GM18951 (cell line): Measurements from ENCODE around the gene ZNF615.
"Not testable (repeated sequence)": the region's sequence is repeated elsewhere in the genome, so short reads cannot be mapped to it uniquely, and the experiment has no call there.

ENCODE experiments used
- POLR2A ChIP-seq: IDR thresholded peaks from 4 replicates; pipeline ENCODE4 v1.6.1; 2011; ENCODE audit warnings: mild to moderate bottlenecking; ENCODE audit not compliant: insufficient read length, insufficient read depth; ENCODE audit errors: extremely low read depth
- in situ Hi-C: fragments of 300-500 bp; cut with MboI; formaldehyde crosslinking; loops from one replicate; pipeline ENCODE4 v1.12.0; 2022; ENCODE audit warnings: low sequenced_read_pairs, mixed read lengths, inconsistent platforms; ENCODE audit not compliant: unreplicated experiment

Gene ZNF615

DNA sequence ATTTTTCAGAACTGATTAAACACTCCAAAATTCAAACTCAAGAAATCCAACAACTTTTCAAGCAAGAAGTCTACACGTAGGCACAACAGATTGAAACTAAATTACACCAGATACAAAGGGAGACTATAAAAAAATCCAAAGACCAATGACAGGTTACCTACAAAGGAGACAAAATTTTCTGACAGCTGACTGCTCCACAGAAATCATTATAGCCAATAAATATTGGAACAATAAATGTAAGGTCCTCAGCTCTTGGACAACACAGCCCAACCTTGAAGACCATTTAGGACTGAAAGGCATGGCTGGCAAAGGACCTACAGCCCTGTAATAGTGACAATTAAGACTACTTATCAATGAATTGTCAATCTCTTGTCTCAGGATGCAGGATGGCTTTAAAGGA lies 37.3 kb downstream of the ZNF615 start:
- no peak for TF ChIP-seq POLR2A
- in situ Hi-C loops, result no loop called here

DNA sequence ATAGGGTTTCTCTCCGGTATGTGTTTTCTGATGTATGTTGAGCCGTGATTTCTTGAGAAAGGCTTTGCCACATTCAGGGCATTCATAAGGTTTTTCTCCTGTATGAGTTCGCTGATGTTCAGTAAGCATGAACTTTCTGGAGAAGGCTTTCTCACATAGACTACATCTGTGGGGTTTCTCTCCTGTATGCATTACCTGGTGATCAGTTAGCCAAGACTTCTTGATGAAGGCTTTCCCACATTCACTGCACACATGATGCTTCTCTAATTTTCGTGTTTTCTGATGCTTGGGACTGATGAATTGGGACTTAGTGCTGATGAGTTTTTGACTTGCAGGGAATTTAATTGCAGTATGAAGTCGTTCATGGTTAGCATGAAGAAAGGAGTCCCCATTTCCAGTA lies 42.4 kb downstream of the ZNF615 start:
- no peak for TF ChIP-seq POLR2A
- in situ Hi-C loops, result no loop called here

DNA sequence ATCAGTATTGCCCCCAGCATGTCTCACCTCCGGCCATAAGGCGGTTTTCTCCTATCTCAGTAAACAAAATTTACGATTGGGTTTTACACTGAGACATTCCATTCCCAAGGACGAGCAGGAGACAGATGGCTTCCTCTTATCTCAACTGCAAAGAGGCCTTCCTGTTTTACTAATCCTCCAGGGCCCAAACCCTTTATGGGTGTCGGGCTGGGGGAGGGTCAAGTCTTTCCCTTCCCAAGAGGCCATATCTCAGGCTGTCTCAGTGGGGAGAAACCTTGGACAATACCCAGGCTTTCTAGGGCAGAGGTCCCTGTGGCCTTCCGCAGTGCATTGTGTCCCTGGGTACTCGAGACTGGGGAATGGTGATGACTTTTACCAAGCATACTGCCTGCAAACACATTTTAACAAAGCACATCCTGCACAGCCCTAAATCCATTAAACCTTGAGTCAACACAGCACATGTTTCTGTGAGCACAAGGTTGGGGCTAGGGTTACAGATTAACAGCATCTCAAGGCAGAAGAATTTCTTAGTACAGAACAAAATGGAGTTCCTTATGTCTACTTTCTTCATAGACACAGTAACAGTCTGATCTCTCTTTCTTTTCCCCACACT lies 47.3 kb downstream of the ZNF615 start:
- in situ Hi-C loops, result not testable (repeated sequence)

DNA sequence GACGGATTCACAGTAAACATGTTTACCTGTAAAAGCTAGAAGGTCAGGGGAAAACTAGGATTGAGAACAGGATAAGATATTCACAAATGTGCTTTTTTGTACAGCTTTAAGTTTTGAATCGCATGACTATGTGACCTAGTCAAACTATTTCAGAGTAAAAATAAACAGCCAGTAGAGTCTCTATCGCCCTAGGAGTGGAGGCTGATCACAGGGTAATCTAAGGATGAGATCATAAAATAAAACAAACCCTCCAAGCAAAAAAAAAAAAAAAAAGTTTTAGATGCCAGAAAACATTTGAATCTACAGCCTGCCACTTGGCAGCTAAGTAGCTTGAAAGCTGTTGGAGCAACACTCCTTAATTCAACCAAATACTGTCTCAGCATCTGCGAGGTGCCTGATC lies 48.2 kb downstream of the ZNF615 start:
- in situ Hi-C loops, result no loop called here
- no peak for TF ChIP-seq POLR2A

DNA sequence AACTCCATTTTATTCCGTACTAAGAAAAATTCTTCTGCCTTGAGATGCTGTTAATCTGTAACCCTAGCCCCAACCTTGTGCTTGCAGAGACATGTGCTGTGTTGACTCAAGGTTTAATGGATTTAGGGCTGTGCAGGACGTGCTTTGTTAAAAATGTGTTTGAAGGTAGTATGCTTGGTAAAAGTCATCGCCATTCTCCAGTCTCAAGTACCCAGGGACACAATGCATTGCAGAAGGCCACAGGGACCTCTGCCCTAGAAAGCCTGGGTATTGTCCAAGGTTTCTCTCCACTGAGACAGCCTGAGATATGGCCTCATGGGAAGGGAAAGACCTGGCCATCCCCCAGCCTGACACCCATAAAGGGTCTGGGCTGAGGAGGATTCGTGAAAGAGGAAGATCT lies 50.2 kb downstream of the ZNF615 start:
- in situ Hi-C loops, result not testable (repeated sequence)

DNA sequence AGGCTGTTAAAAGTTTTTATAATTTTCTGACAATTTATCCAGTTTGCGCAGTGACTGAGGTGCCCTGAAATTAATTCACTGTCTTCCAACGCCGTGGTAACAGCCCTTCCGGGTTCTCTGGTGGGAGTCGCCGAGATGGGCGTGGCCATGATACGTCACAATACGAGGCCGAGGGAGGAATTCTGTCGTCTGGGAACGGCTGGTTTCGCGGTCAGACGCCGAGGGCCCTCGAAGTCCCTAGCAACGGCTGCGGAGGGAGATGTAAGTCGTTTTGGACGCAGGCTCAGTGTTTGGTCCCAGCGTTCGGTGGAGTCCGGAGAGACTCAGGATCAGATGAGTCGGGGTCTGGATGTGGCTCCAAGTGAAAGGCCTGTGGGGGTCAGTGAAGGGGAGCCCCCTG lies 59.0 kb downstream of the ZNF615 start:
- TF ChIP-seq POLR2A, result no peak
- in situ Hi-C loops, result no loop called here

DNA sequence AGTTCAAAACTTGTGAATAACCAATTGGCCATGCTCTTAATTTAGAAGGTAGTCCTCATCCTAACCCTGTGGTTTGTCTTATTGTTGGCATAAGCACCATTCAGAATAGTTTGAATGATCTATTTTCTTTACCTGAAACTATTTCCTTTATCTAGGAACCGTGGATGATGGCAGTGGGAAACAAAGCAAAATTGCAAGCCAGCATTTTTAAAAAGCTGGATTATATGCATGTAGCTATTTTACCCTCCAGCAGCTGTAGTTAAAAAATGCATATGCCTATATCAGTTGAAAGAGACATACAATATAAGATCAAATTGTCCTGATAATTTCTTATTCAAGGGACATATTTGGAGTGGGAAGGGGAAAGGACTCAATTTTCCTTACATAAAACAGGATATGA lies 61.4 kb downstream of the ZNF615 start:
- in situ Hi-C loops, result no loop called here
- no peak for TF ChIP-seq POLR2A

DNA sequence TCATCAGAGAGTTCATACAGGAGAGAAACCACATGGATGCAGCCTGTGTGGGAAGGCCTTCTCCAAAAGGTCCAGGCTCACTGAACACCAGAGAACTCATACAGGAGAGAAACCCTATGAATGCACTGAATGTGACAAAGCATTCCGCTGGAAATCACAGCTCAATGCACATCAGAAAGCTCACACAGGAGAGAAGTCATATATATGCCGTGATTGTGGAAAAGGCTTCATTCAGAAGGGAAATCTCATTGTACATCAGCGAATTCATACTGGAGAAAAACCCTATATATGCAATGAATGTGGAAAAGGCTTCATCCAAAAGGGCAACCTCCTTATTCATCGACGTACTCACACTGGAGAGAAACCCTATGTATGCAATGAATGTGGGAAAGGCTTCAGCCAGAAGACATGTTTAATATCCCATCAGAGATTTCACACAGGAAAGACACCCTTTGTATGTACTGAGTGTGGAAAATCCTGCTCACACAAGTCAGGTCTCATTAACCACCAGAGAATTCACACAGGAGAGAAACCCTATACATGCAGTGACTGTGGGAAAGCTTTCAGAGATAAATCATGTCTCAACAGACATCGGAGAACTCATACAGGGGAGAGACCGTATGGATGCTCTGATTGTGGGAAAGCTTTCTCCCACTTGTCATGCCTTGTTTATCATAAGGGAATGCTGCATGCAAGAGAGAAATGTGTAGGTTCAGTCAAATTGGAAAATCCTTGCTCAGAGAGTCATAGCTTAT lies 63.0 kb downstream of the ZNF615 start:
- no peak for TF ChIP-seq POLR2A
- in situ Hi-C loops, result no loop called here
